Ammon's horn (tissue), 1 donor: ENCODE results near the gene RTN3.
"Not testable (repeated sequence)": the region's sequence is repeated elsewhere in the genome, so short reads cannot be mapped to it uniquely, and the experiment has no call there.

Experiments
- DNase-seq: peaks from one replicate; pipeline ENCODE4 v3.0.0-alpha.2; 2016; ENCODE audit warnings: low spot score

RTN3 gene

GRCh38 chr11:63683133-63683991 is 2.1 kb downstream of the RTN3 start:
- peak; percentile 34 for DNase-seq

- DNase-seq: not testable (repeated sequence)
These were observed 3.9 kb downstream of the RTN3 start for GRCh38 chr11:63685158-63685721.

DNA sequence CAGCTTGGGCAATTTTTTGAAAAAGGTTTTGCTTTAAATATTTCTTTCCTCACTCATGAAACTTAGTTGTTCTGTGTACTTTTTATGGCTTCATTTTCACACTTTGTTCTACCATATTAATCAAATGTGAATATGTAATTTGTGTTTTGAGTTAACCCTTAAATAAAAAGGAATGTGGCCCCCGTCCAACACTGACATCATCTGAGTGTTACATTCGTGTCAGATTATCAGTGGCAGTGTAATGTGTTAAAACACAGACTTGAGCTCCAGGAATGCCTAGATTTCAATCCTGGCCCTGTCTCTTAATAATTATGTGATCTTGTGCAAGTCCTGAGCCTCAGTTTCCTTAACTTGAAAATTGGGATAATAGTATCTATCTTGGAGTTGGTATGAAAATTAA is 5.6 kb downstream of the RTN3 start:
- no peak for DNase-seq

DNA sequence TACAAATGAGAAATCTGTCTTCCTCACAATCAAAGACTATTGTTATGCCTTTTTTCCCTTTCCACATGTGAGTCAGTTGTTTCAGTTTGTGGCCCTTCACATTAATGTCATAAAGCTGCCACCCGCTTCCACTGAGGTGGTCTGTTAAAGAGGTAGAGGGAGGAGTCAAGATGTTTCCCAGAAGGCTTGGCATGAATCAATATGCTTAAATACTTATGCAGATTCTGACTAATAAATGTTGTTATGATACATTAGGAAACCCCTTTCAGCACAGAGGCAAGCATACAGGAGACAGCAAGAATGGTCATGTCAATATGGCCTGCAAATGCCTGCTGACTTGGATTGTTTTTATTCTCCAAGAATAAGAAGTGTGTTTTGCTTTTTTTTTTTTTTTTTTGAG is 6.5 kb downstream of the RTN3 start:
- DNase-seq: no peak

DNA sequence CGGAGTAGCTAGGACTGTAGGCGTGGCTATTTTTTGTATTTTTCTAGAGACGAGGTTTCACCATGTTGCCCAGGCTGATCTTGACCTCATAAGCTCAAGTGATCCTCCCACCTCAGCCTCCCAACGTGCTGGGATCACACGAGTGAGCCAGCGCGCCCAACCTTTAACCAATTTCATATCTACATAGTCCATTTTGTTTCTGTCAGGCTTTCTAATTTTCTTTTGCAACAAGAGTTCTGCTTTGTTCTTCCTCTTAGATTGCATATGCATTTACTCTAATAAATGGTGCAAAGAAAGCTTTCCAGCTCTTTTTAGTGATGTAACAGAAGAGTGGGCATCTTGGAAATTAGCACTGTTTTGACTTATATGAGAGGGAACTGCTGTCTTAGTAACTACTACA is 13.3 kb downstream of the RTN3 start:
- no peak for DNase-seq

GRCh38 chr11:63698976-63699733 is 17.9 kb downstream of the RTN3 start:
- peak; percentile 22 for DNase-seq

DNA sequence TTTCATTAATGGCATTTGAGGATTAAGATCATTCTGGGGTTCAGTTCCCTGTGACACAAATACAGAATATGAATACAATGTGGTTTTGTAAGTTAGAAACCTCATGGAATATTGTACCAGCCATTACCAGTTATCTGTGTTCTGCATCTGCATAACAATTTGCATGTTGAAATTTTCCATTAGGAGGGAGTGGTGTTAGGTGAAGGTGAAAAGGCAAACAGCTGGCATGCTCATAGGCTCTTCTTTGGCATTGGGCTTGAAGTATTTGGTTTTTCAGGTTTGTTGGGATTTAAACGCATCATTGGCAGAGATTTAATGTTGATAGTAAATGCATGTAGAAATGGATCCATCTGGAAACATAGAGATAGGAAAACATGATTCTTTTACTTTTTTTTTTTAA is 18.6 kb downstream of the RTN3 start:
- no peak for DNase-seq

DNA sequence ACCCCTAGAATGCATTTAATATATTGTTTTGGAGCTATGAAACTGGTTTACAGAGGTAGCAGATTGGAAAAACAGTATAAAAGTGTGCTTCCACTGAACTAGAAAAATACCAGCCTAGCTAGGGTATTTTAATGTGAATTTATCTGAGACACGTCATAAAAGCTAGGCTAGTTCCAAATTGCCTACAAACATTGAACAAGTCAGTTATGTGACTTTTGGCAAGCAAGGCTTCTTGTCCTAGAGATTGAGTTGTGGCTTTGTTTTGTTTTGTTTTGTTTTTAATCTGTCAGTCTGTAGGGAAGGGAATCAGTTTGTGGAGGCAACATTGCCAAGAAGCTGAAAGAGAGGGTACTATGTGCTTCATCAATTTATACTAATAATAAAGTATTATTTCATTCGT is 24.2 kb downstream of the RTN3 start:
- DNase-seq: peak; percentile 24

DNA sequence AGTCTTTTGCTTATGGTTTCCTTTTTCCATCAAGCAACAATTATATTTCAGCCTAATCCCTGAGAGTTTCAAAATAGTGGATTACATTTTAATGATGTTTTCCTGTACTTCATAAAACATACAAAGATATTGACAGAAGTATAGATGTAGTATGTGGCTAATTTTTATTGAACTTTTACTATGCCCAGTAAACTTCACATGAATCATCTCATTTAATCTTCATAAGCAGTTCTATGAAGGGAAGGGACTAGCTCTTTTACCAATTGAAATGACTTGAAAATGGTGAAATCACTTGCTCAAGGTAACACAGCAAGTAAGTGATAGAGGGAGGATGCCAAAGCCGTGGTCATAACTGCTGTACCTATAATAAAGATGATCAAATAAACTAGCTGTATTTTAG is 27.5 kb downstream of the RTN3 start:
- DNase-seq: no peak

GRCh38 chr11:63709336-63709884 is 28.1 kb downstream of the RTN3 start:
- DNase-seq: no peak

DNA sequence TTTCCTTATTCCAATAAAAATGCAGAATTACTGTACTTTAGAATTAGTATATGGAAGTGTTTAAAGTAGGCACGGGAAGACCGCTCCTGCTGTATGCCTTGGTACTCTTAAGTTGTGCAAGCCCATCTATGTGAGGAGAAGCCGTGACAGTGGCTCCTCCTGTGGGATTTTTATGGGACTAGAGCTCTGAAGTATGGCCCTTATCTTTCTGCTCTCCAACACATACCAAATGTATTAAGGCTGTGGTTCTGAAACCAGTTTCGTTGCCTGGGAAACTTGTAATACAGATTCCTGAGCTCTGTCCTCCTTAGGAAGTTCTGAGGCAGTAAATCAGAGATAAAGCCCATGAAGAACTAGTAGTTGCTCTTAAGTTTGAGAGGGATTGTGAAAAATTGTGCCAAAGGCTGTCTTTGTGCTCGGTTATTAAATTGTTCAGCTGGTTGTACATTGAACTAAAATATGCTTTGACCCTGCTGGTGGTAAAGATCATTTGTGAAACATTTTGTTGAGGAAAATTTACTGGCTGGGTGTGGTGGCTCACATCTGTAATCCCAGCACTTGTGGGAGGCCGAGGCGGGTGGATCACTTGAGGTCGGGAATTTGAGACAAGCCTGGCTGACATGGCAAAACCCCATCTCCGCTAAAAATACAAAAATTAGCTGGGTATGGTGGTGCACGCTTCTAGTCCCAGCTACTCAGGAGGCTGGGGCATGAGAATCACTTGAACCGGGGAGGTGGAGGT is 29.3 kb downstream of the RTN3 start:
- DNase-seq: no peak

- DNase-seq: no peak
These were observed 30.5 kb downstream of the RTN3 start for GRCh38 chr11:63711838-63712237.

DNA sequence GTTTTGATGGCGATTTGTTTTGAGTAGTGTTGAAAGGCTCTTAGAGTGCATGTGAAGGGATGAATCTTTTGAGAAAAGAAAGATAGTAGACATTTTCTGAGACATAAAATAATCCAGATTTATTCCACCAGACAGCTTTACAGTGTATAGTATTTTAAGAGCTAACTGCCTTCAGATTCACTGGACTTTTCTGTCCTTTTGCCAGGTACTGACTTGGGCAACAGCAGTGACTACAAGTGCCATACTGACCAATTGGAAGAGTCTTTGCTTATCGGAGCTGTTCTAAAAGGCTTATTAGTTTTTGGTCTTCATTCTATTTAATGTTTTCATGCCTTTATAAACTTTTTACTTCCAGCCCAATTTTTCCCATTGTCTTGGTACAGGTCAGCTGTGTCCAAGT is 32.5 kb downstream of the RTN3 start:
- DNase-seq: no peak

GRCh38 chr11:63716046-63716445 is 34.7 kb downstream of the RTN3 start:
- DNase-seq: no peak

GRCh38 chr11:63719001-63719400 is 37.7 kb downstream of the RTN3 start:
- no peak for DNase-seq

DNA sequence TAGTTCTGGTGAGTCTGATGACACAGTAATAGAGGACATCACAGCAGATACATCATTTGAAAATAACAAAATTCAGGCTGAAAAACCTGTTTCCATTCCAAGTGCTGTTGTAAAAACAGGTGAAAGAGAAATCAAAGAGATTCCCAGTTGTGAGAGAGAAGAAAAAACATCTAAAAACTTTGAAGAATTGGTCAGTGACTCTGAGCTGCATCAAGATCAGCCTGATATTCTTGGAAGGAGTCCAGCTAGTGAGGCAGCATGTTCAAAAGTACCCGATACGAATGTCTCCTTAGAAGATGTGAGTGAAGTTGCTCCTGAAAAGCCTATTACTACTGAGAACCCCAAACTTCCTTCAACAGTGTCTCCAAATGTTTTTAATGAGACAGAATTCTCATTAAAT is 38.7 kb downstream of the RTN3 start:
- DNase-seq: peak; percentile 33

DNA sequence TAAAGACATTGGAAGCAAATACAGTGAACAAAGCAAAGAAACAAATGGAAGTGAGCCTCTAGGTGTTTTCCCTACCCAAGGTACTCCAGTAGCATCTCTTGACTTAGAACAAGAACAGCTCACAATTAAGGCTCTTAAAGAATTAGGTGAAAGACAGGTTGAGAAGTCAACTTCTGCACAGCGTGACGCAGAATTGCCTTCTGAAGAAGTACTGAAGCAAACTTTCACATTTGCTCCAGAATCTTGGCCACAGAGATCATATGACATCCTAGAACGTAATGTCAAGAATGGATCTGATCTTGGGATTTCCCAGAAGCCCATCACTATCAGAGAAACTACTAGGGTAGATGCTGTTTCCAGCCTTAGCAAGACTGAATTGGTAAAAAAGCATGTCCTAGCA is 39.3 kb downstream of the RTN3 start:
- no peak for DNase-seq

DNA sequence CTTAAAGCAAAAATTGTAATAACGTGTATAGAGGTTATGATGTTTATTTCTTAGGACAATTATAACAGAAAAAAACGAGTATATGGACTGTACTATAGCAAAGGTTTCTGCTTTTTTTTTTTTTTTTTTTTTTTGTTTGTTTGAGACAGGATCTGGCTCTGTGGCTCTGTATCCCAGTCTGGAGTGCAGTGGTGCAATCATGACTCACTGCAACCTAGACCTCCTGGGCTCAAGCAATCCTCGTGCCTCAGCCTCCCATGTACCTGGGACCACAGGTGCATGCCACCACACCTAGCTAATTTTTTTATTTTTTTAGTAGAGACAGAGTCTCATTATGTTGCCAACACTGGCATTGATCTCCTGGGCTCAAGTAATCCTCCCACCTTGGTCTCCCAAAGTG is 48.0 kb downstream of the RTN3 start:
- no peak for DNase-seq

DNA sequence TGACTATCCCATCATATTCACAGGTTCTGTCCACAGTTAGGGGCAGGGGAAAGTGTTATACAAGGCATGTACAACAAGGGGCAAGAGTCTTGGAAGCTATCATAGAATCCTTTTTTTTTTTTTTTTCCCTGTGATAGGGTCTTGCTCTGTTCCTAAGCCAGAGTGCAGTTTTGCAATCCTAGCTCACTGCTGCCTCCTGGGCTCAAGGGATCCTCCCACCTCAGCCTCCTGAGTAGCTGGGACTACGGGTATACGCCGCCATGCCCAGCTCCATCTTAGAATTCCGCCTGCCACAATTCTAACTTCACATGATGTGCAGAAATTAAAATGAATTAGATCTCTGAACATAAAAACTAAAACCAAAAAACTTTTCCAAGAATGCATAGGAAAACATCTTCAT is 55.6 kb downstream of the RTN3 start:
- DNase-seq: no peak

DNA sequence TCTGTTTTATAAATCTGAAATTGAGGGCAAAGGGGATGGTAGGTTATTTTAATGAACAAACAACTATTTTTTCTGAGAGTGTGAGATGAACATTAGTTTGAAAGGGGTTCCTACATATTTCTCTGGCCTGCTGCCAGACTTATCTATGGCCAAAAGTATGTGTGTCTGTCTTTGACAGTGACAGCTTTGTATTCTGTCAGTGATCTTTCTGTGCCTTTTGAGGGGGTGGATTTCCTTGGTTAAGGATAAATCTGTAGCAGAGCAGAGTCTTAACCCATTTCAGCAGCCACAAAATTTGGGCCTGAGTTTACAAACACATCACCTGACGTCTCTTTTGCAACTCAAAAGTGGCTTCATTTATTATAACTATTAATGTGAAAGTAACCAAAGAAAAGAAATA is 56.4 kb downstream of the RTN3 start:
- DNase-seq: no peak

DNA sequence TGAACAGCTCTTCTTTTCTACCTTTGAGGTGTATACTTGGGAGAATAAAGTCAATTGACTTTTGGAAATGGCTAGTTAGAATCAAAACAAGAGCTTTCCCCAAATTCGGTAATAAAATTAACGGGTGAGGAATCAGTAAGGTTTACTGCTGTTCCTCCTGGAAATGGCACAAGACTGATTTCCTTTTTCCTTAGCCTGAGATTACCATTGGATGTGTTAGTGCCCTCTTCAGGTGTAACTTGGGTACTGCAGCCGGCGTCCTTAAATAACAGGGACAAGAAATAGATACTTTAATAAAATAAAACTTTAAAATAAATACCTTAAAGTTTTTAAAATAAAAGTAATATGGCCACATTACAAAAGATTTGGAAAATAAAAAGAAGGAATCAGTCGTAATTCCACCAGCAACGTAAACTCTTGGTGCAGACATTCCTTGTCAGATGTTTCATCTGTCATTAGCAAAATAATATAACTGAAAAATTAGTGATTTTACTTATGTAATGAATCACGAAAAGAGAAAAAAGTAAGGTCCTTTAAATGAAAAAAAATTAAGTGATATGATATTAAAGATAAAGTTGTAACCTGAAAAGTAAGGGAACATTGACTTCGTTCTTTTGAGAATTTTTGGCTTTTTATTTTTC is 57.5 kb downstream of the RTN3 start:
- peak; percentile 83 for DNase-seq
